ENCODE data around the gene UBL7.

The UBL7 gene

DNA sequence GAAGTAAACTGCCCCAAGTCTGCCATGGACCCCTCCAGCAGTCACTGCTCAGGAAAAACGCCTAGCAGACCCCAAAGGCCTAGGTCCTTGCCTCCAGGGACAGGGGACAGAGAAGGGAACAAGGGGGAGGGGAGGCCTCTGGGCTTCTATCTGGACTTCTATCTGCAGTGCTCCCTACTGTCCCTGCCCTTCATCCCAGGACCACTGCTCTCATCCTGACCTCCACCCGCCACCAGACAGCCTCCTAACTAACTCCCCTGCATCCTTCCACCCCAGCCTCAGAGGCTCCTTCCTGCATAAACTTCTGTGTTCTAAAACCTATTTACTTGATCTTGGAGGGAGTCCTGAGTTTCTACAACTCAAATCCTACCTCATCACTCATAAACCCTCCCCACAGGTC is 52.6 kb downstream of the UBL7 start:
- DNase-seq (ENCODE audit: low read depth) = no peak

DNA sequence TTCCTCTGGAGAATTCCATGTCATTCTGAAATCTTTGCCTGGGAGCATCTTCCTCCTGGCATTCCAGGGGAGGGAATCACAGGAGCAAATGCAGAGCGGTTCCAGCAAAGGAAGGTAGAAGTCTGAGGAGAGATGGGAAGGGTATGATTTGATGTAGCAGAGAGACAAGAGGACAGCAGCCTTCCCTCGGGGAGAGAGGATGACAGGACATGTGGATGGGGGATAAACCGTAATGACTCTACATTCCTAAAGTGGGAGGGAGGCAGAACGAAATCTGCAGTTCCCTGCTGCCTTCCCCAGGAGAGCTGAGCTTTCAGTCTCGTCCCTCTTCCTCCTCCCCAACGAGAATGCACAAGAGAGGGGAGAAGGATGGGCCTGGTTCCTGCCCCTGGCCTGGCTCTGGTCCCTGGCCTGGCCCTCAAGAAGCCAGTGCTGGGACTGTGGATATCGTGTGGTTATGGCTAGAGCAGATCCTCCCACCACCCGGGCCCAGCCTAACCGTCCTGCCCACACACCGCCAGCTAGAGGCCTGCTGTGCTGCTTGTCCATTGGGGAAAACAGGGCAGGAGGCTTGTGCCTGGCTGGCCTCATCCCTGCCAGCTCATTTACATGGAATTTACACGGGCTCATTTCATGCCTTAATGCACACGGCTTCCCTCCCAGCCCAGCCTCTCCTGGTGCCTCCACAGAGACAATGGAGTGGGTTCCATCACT is 53.8 kb downstream of the UBL7 start:
- no peak for DNase-seq (ENCODE audit: low read depth)

DNA sequence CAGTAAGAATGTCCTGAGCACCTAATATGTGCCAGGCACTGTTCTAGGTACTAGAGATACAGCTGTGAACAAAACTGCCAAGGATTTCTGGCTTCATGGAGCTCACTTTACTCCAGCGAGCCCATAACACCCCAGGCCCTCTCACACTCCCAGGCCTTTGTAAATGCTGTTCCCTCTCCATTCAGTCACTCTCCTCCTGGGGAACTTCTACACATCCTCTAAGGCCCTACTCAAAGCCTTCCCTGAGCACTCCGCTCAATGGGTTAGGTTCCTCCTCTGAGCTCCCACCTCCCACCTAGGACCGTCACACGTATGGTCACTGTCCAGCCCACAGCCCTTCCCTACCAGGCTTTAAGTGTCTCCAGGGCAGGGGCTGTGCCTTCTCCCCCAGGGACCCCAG is 54.4 kb downstream of the UBL7 start:
- no peak for DNase-seq (ENCODE audit: low read depth)

DNA sequence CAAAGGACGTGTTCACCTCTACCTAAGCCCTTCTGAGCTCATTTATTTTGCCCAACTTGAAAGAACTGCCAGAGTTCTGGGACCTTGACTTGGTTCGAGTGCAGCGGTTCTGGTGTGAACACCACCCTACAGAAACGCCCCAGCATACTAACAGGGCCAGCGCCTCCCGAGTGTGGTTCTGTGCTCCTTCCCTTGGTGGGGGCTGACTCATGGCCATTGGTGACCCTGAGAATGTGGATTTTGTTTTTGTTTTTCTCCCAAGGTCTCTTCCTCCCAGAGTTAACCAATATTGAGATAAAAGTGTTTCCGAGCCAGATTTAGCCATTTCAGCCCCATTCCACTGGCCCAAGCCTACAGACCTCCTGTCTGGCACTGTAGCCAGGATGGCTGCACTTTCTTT is 55.1 kb downstream of the UBL7 start:
- DNase-seq (ENCODE audit: low read depth) = no peak

DNA sequence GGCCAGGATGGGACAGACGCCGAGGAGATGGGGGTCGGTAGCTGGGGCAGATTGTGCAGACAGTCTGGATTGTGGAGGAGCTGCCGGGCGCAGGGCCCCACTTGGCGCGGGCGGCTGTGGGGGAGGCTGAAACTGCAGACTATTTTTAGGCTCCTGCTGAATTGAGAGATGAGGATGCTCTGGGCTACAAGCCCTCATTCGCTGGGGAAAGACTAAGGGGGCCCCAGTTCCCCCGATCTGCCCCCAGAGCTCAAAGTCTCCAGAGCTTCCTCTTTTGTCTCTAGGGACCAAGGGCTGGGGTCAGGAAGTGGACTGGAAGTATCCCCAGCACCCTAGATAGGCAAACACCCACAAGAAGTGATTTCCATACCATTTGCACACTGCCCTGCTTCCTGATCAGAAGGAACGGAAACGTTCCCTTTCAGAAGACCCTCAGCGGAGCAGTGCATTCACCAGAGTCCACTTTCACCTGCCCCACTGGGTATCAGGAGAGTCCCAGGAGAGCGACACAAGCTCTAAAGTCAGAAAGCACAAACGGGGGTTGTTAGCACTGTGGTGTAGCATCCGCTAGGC is 56.9 kb downstream of the UBL7 start:
- DNase-seq (ENCODE audit: low read depth) = no peak

DNA sequence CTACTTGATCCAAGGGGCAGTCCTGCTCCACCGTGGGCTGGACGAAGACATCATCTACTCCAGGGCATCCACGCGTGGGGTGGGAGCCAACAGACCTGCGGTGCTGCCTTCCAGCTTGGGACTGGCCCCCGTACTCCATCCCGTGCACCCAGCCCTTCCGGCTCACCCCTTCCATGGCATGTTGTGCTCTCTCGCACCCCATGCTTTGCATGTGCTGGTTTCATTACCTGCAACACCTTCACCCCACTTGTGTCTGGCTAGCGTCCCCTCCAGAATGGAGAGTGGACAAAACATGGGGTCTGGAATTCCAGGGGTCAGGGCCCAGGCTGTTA is 57.4 kb downstream of the UBL7 start:
- DNase-seq (ENCODE audit: low read depth) = no peak

DNA sequence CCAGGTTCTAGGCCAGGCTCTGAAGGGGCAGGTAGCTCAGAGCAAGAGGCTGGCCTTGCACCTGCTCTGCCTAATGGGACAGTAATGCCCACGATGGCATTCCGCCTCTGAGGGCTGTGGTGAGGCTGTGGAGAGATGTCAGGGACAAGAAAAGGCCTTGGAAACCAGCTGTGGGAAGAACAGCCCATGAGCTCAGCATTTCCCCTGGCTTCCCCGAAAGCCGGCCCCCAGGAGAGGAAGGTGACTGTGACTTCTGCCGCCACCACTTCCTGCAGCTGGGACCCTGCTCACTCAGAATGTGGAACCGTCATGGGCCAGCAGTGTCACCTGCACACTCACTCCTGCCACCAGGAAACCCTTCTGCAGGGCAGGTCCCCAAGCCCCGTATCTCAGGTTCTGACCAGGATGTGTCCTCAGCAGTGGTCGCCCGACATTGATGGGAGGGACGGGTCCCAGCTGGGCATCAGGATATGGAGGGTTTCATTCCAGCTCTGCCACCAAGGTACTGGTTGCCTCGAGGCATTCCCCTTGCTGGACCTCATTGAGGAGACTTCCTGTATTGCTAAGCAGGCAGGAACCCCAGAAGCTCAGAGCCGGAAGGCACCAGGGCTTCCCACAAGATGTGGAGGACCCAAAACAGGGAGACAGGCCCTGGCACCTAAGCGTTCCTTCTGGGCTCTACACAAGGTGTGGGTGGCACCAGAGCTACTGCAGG is 57.9 kb downstream of the UBL7 start:
- peak; percentile 58 for DNase-seq (ENCODE audit: low read depth)

DNA sequence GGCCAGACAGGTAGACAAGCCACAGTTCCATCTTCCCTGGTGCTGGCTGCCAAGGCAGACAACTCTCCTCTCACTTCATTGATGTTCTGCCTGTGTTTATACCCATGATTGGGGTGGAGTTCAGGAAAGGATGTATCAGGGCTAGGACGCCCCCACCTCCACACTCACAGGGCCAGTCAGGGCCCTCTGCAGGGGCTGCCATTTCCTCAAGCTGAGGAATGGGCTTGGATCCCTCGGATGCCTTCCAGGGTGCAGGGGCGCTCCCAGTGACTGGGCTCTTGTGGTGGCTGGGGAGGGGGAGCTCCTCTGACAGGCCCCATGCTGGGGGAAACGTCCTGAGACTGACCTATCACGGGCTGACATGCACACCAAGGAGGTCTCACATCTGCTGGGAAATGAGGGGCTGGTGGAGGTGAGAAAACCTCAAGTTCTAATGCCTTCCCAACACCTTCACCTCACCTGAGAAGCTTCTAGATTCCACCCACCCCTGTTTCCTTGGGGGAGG is 58.6 kb downstream of the UBL7 start:
- DNase-seq (ENCODE audit: low read depth) = no peak

DNA sequence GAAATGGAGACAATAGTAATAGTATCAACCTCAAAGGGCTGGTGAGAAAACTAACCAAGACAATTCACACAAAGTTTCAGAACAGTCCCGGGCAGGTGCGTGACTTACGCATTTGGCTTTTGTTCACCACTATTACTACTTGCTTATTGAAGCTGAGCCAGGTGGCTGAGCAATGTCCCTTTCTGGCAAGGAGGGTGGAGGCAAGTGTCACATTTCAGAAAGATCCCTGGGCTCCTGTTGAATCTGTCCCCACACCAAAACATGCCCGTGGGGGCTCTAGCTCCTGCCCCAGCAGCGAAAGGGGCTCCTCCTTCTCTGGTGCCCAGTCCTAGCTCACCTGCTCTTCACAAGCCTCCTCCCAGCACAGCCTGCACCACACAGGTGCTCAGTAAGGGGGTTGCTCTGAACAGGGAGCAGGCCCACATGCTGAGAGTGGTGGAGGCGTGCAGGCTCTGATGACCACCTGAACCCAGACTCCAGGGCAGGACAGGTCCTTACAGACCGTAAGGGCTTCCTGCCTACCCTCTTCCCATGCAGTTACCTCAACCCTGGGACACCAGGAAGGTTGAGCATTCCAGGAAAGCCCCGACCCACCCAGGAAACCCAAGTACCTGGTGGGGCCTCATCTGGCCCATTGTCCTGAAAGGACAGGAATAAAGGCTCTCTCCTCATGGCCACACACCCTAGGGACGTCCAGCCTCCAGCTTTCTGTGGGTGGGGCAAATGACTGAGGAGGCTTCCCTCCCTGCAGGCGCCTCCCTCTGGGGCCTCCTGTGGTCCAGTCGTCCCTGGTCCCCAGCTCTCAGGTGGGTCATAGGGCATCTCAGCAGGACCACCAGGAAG is 59.8 kb downstream of the UBL7 start:
- DNase-seq (ENCODE audit: low read depth) = no peak

DNA sequence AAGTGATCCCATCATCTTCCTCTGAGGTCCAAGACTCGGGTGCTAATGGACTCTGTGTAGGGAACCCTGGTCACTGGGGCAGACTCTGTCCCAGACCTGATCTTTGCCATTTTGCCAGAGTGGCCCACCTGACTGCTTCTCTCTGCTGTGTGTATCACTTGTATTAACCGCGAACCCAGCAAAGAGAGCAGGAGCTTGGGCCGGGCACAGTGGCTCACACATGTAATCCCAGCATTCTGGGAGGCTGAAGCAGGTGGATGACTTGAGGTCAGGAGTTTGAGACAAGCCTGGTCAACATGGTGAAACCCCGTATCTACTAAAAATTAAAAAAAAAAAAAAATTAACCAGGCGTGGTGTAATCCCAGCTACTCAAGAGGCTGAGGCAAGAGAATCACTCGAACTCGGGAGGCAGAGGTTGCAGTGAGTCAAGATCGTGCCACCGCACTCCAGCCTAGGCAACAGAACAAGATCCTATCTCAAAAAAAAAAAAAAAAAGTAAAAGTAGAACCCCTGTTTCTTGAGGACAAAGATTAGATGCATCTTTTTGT is 60.6 kb downstream of the UBL7 start:
- DNase-seq (ENCODE audit: low read depth) = no peak

DNA sequence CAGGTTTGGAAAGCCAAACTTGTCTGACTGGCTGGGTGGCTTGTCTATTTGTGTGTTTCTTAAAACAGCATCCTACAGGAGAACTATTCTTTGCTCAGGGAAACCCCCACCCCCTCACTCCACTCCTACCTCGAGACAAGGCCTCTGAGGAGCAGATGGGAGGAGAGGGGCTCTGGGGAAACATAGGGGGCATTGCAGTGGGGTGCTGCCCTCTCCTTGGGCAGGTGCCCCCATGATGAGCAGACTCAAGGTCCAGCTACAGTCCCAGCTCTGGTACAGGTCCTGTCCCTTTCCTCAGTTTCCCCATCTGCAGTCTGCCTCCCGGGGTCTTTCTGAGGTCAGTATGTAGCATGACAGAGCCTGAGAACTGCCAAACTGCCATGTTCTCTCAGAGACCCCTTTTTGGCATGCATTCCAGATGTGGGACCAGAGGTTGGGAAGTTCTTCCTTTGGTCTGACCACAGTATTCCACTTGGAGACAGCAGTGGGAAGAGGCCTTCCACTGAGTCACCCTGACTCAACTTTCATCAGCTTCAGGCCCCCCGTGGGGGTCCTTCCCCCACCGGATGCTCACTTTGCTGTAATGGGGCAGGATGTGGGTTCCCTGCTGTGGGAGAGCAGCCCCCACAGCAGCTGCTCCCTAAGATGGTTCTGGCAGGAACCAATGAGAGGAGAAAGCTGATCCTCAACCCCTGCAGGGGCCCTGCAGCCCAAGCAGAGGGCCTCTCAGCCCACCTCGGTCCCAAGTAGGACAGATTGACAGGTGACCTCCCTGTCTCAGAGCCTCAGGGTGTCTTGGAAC is 61.2 kb downstream of the UBL7 start:
- DNase-seq (ENCODE audit: low read depth) = no peak

DNA sequence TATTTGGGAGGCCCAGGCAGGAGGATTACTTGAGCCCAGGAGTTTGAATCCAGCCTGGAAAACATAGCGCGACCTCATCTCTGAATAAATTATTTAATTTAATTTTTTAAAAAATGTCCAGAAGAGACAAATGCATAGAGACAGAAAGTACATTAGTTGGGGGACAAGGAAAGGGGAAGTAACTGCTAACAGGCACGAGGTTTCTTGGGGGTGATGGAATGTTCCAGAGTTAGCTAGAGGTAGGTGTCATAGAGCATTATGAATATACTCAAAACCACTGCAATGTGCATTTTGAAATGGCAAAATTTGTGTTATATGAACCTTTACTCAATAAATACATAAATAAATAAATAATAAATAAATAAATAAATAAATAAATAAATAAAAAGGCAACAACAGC is 61.9 kb downstream of the UBL7 start:
- DNase-seq (ENCODE audit: low read depth) = no peak

DNA sequence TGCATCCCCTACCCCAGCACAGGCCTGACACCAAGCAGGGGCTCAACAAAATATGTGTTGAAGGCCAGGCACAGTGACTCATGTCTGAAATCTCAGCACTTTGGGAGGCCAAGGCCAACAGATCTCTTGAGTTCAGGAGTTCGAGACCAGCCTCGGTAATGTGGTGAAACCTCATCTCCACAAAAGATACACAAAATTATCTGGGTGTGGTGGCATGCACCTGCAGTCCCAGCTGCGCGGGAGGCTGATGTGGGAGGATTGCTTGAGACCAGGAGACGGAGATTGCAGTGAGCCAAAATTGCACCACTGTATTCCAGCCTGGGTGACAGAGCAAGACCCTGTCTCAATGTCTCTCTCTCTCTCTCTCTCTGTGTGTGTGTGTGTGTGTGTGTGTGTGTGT is 62.8 kb downstream of the UBL7 start:
- DNase-seq (ENCODE audit: low read depth) = no peak

DNA sequence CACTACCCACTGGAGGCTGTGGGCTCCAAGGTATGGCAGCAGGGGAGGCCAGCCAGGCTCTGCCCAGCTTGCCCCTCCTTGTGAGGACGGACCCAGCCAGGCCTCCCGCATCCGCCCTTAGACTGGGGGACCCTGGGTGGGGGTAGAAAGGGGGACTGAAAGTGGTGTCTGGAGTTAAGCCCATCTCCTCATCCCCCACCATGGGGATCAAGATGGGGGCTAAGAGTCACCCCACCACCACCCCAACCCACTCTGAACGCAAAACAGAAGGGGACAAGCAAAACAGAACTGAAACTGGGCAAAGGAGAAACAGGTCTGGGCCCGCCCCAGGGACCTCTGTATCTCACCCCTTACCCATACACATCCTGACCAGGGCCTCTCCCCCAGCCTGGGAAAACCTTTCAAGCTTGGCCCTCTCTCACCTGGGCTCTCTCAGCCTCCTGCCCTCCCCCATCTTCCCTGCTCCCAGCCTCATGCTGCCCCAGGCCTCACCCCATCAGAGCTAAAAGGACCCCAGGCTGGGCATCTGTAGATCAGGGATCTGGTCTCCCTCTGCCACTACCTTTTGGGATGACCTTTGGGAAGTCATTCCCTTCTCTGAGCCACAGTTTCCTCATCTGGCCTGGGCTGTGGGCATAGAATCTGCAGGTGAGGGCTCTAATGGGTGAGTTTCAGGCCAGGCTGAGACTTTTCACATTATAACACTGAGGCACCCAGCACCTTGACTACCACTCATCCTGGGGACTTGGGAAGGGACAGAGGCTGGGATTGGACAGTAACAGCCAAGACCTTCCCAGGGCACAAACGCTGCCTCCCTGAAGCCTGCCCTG is 63.5 kb downstream of the UBL7 start:
- DNase-seq (ENCODE audit: low read depth) = no peak

DNA sequence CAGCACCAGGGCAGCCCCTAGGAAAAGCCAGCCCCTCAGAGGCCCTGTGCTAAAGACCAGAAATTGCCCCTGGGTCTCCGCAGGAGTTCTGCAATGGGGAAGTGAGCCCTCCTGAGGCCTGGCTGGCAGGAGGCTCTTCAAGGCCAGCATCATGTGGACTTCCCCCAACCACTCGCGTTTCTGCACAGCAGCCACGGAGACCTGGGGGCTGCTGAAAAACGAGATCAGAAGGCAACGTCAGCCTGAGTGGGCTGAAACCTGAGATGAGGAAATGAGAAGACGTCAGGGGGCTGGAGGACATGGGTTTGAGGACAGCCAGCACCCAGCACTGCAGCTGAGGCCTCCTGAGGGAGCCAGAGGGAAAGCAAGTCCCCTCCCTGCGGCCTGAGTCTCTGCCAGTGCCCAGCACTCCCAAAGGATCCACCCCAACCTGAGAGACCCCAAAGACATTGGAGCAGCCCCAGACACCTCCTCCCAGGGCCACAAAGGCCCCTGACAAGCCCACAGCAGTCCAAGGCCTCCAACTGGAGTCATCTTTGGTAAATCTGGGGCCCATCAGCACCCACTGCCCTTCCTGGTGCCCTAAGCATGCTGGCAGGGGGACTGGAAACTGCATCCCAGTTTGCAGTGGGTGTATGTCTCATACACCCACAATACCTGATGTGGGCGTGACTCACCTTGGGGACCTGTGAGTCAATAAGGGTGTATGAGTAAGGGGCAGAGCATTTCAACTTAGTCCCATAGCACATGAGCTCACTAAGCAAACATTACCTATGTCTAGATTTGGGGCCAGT is 64.3 kb downstream of the UBL7 start:
- peak; percentile 24 for DNase-seq (ENCODE audit: low read depth)

DNA sequence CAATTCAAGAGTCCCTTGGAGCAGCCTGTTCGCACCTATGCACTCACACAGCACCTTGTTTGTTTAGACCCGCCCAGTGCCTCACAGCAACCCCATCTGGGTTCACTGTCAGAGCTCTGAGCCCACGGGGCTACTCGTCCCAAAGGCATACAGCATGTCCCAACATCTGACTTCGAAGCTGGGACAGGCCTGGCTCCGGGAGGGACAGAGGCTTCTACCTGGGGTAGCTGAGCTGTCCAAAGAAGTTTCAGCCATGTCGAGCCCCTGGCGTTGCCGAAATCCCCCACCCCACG is 64.9 kb downstream of the UBL7 start:
- DNase-seq (ENCODE audit: low read depth) = no peak
